GM12892 (cell line): ENCODE data around the gene PDE6G.

Source experiments
- POLR2A ChIP-seq: IDR thresholded peaks from 2 replicates; pipeline ENCODE4 v1.6.1; 2011; ENCODE audit warnings: low read depth, low read length, control low read depth
- POLR2AphosphoS5 ChIP-seq: IDR thresholded peaks from 2 replicates; pipeline ENCODE4 v1.6.1; 2011; ENCODE audit warnings: low read depth, low read length, control low read depth
- TAF1 ChIP-seq: IDR thresholded peaks from 2 replicates; pipeline ENCODE4 v1.6.1; 2011; ENCODE audit warnings: low read depth, mild to moderate bottlenecking, control low read depth, low read length, borderline replicate concordance

- TF ChIP-seq POLR2A (no peak), POLR2AphosphoS5 (no peak), TAF1 (no peak)
Measured at GRCh38 chr17:81603846-81604610, 52.3 kb downstream of the PDE6G start.
